GM12874 (cell line): ENCODE results near the gene ZNF648.

Experiments
- TF ChIP-seq, protein P1 (sequence below): IDR thresholded peaks from 2 replicates; pipeline ENCODE4 v1.5.1; 2011; ENCODE audit warnings: low read depth, mild to moderate bottlenecking, control low read depth, low read length, moderate library complexity; ENCODE audit not compliant: insufficient read depth

Gene ZNF648

DNA sequence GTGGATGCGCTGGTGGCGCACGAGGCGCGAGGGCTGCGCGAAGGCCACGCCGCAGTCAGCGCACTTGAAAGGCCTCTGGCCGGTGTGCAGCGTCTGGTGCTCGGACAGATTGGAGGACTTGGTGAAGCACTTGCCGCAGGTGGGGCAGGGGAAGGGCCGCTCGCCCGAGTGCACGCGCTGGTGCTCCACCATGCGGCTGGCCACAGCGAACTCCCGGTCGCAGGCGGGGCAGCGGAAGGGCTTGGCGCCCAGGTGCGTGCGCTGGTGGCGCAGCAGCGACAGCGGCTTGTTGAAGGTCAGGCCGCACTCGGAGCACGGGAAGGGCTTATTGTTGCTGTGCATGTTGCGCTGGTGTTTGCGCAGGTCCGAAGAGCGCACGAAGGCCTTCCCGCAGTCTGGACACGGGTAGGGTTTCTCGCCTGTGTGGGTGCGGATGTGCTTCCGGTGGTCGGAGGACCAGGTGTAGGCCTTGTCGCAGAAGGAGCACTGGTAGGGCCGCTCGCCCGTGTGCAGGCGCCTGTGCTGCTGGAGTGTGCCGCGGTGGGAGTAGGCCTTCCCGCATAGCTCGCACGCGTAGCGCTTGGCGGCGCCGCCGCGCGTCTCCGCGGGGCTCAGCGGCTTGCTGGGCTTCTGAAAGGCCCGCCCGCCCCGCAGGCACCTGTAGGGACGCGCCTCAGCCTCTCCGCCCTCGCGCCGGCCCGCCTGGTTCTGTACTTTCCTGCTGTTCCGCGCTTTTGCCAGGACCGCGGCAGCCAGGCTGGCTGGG is 4.7 kb downstream of the ZNF648 start:
- TF ChIP-seq, protein P1, sequence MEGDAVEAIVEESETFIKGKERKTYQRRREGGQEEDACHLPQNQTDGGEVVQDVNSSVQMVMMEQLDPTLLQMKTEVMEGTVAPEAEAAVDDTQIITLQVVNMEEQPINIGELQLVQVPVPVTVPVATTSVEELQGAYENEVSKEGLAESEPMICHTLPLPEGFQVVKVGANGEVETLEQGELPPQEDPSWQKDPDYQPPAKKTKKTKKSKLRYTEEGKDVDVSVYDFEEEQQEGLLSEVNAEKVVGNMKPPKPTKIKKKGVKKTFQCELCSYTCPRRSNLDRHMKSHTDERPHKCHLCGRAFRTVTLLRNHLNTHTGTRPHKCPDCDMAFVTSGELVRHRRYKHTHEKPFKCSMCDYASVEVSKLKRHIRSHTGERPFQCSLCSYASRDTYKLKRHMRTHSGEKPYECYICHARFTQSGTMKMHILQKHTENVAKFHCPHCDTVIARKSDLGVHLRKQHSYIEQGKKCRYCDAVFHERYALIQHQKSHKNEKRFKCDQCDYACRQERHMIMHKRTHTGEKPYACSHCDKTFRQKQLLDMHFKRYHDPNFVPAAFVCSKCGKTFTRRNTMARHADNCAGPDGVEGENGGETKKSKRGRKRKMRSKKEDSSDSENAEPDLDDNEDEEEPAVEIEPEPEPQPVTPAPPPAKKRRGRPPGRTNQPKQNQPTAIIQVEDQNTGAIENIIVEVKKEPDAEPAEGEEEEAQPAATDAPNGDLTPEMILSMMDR, result no peak

DNA sequence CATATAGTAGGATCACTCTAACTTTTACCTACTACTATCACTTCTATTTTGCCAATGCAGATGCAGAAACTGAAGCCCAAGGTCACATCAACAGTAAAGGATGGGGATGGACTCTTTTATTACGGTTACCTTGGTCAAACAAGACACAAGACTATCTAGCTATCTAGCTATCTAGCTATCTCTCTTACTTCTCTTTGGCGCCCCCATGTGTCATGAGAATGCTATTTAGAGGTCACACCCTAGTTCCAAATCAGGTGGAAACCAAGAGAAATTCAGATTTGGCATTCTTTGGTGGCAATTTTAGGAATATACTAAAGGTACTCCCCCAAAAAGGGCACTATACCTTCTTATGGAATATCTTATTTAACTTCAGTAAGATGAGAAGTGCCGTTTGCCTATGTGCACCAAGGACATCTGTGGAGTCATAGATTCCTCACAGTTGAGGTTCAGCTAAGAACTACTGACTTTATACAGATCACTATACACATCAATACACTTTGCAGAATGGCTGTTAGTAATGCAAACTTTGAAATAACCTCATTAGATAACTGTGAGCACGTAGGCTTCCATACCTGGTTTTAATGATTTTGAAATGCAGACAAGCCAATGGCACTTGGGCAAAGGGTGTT is 6.7 kb downstream of the ZNF648 start:
- TF ChIP-seq, protein P1, result peak; percentile 59

DNA sequence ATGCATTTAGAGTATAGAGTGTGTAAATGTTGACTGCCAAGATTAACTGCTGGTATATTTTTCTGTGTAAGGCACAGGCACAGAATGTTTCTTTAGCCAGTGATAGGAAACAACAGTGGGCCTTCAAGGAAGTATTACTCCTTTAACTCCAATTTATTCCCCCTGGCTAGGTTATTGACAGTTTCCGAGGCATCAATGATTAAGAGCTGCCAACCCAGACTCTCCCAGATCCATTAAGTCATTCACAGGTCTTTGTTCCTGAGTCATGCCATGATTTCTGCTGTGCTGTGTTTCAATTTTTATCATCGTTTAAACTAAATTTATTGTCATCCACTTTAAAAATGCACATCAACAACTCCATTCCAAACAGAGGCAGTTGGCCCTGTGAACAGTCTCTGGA is 9.2 kb downstream of the ZNF648 start:
- TF ChIP-seq, protein P1, result no peak

DNA sequence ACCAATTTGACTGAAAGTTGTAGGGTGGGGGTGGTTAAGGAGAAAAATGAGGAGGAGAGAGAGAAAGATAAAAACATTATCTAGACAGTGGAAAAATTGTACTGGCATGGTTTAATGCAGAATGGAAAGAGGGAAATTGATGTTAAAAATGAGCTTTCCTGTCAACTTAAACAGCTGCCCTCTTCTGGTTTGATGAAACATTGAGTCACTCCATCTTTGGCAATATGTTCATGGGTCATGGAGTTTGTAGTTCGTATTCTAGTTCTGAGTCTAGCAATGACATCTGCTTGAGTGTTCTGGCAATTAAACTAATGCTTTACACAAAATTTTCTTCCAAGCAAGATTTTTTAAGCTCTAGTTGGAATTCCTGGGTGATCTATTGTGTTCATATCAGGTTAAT is 9.6 kb downstream of the ZNF648 start:
- TF ChIP-seq, protein P1, result no peak

DNA sequence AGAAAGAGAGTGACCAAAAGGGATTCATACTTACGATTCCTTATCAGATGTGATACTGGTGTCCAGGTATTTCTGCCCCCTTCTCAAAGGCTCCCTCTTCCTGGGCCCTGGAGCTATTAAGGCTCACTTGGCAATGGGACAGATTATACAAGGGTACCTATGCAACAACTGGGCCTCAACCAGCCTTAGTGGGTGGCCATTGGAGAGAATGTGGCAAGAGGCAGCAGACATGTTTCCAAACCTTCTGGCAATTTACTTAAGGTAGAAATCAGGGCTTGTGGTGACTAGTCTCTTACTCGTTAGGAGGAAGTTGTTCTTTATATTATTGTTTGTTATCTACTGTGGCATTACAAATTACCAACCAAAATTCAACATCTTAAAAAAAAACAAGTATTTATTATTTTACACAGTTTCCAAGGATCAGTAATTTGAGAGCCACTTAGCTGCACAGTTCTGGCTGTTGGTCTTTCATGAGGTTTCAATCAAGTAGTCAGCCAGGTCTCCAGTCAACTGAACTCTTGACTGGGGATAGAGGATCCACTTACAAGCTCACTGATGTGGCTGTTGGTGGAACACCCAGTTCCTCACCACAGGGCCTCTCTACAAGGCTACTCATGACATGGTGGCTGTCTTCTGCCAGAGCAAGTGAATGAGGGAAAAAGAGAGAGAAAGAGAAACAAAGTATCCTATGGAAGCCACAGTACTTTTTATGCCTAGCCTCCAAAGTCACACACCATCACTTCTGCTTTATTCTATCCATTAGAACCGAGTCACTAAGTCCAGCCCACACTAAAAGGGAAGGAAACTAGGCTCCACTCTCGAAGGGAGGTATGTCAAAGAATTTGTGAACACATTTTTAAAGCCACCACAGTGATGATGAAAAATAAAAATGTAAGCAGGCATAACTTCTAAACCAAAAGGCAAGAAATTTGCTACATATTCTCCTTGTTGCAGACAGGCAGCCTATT is 10.7 kb downstream of the ZNF648 start:
- TF ChIP-seq, protein P1, result no peak

DNA sequence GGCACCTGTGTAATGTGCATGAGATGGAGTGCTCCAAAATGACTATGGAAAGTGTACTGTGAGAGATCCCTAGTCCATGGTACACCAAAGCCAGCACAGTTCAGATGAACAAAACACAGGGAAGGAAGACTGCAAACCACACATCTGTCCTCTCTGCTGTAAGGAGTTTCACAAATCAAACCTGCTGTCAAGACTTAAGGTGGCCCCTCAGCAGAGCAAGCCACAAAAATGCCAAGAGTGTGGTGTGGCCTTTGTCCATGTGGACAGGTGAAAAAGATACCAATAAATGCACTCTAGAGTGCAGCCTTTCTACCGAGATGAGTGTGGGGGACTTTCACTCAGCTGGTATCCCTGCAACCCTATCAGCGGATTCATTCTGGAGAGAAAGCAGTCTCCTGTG is 12.9 kb downstream of the ZNF648 start:
- TF ChIP-seq, protein P1, result no peak

DNA sequence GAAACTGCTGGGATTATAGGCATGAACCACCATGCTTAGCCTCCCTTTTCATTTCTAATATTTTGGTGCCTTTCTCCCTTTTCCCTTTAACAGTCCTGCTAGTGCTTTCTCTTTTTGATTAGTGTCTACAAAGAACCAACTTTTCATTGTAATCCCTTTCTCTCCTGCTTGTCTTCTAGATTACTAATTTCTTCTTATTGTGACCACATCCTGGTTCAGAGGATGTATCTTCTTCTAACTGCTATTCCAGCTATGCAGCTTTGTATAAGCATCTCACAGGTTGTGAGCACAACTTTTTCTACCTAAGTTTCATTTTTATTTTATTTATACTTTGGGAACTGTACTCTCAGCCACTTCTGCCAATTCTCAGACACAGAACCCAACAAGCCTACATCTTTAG is 14.7 kb downstream of the ZNF648 start:
- TF ChIP-seq, protein P1, result no peak
